Chondrocyte (in vitro differentiated cells): ENCODE measurements around the gene MAP4K3. TPM values are rescaled to one million over a fixed set of nuclear protein-coding genes. Genes with fewer than 3 reads are reported as not detected.

Experiments
- DNase-seq: peaks from one replicate; pipeline ENCODE4 v3.0.0; 2021; ENCODE audit warnings: mixed read lengths, low spot score
- H3K27ac Mint-ChIP-seq: one replicate; pipeline ENCODE4 v1.8.0; 2021; ENCODE audit warnings: mild to moderate bottlenecking, moderate library complexity, mixed read lengths; ENCODE audit not compliant: unreplicated experiment
- H3K27me3 Mint-ChIP-seq: 2 replicates; pipeline ENCODE4 v1.8.0; 2021; ENCODE audit warnings: low read depth, mixed read lengths
- H3K36me3 Mint-ChIP-seq: 2 replicates; pipeline ENCODE4 v1.8.0; 2021; ENCODE audit warnings: low read depth, mixed read lengths
- H3K4me1 Mint-ChIP-seq: 2 replicates; pipeline ENCODE4 v1.8.0; 2021; ENCODE audit warnings: low read depth, mild to moderate bottlenecking, mixed read lengths
- H3K4me3 Mint-ChIP-seq: one replicate; pipeline ENCODE4 v1.8.0; 2021; ENCODE audit warnings: mild to moderate bottlenecking, moderate library complexity, mixed read lengths; ENCODE audit not compliant: unreplicated experiment
- H3K9me3 Mint-ChIP-seq: 2 replicates; pipeline ENCODE4 v1.8.0; 2021; ENCODE audit warnings: low read depth, mixed read lengths
- CTCF ChIP-seq: fragments of 200-600 bp; sonication (generic); IDR thresholded peaks from 2 replicates; pipeline ENCODE4 v1.5.0; 2021; ENCODE audit warnings: antibody characterized with exemption, mild to moderate bottlenecking, moderate library complexity
- total RNA-seq: library from RNA; stranded (reverse); gene quantifications from 3 replicates; pipeline ENCODE4 v1.2.1, GENCODE V29; 2021

MAP4K3 gene
- total RNA-seq, 1 donor from 2014 or later, result 35.3 TPM

DNA sequence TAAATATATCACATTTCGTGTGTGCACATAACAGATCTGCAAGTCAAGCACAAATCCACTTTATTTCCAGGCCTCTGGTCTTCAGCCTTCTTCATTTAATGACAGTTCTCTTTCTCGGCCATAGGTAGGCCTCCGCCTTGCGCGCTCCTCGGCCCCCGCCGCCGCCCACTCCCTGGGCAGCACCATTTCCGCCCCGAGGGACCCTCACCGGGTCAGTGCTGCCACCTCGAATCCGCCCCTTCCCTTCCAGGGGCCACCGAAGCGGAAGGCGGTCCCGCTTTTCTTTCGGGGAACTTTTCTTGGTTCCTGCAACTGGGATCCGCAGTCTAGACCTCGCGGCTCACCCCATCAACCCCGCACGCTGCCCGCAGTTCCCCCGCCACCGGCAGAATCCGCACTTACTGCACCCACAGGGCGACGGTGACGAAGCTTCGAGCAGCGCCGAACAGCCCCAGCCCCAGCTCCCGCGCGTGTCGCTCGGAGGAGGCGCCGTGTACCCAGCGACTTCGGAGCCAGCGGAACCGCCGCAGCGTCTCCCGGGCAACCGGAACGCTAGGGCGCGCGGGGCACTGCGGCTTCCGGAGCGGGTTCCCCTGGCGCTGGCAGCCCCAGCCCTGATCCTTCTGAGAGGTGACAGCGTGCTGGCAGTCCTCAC lies 193.5 kb downstream of the MAP4K3 start, which contains the start of gene CDKL4:
CDKL4 (minus strand) TSS at position 502 of the 655 bp plus-strand sequence.
- H3K9me3 Mint-ChIP-seq, result no peaks in the 10 kb centered on the region
- DNase-seq, result no peak
- H3K36me3 Mint-ChIP-seq, result peaks cover 3% of the 10 kb centered on the region
- no peak within 1 kb of the TSS for H3K4me3 Mint-ChIP-seq
- no peak within 1 kb of the TSS for H3K27ac Mint-ChIP-seq
- H3K27me3 Mint-ChIP-seq, result no peaks in the 10 kb centered on the region
- no peaks in the 10 kb centered on the region for H3K4me1 Mint-ChIP-seq
- no peak for TF ChIP-seq CTCF

GRCh38 chr2:39241588-39241987 lies 195.5 kb downstream of the MAP4K3 start:
- Mint-ChIP-seq H3K36me3 (peaks cover 2% of the 10 kb centered on the region), H3K4me3 (no peak overlapping the region), H3K27ac (no peak overlapping the region), H3K27me3 (no peaks in the 10 kb centered on the region), H3K4me1 (no peaks in the 10 kb centered on the region), H3K9me3 (peaks cover 6% of the 10 kb centered on the region)
- no peak for TF ChIP-seq CTCF
- no peak for DNase-seq

DNA sequence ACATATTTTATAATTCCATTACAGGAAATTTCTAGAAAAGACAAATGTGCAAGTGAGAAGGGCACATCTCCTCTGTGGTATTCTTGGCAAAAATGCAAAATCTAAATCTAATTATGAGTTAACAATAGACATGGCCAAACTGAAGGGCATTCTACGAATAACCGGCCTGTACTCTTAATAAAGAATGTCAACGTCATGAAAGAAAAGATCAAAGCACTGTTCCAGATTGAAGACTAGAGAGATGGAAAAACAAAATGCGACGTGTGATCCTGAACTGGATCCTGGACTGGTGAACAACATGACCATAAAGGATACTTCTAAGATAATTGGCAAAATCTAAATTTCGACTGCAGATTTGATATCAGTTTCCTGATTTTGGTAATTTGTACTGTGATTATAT lies 196.3 kb downstream of the MAP4K3 start:
- Mint-ChIP-seq H3K27me3 (no peaks in the 10 kb centered on the region), H3K27ac (no peak overlapping the region), H3K36me3 (peaks cover 2% of the 10 kb centered on the region), H3K4me1 (no peaks in the 10 kb centered on the region), H3K4me3 (no peak overlapping the region), H3K9me3 (peaks cover 13% of the 10 kb centered on the region)
- no peak for TF ChIP-seq CTCF
- DNase-seq, result no peak

DNA sequence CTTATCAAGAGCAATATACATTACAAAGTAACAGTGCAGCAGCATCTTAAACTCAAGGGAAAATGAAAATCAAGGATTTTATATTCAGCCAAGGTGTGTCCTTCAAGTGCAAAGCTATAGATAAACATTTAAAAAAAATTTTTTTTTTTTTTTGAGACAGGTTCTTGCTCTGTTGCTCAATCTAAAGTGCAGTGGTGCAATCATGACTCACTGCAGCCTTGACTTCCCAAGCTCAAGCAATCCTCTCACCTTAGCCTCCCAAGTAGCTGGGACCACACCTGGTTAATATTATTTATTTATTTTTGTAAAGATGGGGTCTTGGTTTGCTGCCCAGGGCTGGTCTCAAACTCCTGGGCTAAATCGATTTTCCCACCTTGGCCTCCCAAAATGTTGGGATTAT lies 202.3 kb downstream of the MAP4K3 start:
- no peaks in the 10 kb centered on the region for H3K27me3 Mint-ChIP-seq
- no peak for TF ChIP-seq CTCF
- no peak overlapping the region for H3K4me3 Mint-ChIP-seq
- no peak for DNase-seq
- peaks cover 2% of the 10 kb centered on the region for H3K36me3 Mint-ChIP-seq
- no peak overlapping the region for H3K27ac Mint-ChIP-seq
- H3K4me1 Mint-ChIP-seq, result peaks cover 5% of the 10 kb centered on the region
- peaks cover 15% of the 10 kb centered on the region for H3K9me3 Mint-ChIP-seq

DNA sequence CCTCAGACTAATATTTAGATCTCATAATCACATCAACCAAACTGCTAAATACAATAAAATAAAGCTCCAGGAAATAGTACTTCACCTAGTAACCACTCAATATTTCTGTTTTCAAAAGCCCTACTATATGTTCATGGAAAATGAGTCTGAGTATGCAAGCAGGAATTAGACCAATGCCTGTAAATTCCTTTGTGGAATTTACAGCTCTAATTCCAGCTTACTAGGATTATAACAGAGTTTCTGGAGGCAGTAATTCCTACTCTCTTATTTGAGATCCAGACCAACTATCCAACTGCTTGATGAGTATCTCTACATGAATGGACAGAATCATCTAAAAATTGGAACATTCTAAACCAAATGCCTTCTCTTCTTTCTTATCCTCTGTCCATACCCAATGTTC lies 204.9 kb downstream of the MAP4K3 start:
- no peaks in the 10 kb centered on the region for H3K36me3 Mint-ChIP-seq
- H3K4me3 Mint-ChIP-seq, result no peak overlapping the region
- H3K4me1 Mint-ChIP-seq, result peaks cover 15% of the 10 kb centered on the region
- no peak for DNase-seq
- H3K27me3 Mint-ChIP-seq, result no peaks in the 10 kb centered on the region
- H3K27ac Mint-ChIP-seq, result no peak overlapping the region
- no peak for TF ChIP-seq CTCF
- peaks cover 15% of the 10 kb centered on the region for H3K9me3 Mint-ChIP-seq
